NK-92 (cell line): Measurements from ENCODE around the gene TNS3.

ENCODE experiments used
- DNase-seq: peaks from one replicate; lab custom pipeline; 2025; ENCODE audit not compliant: unreplicated experiment; lab: John Stamatoyannopoulos, UW

Gene TNS3

DNA sequence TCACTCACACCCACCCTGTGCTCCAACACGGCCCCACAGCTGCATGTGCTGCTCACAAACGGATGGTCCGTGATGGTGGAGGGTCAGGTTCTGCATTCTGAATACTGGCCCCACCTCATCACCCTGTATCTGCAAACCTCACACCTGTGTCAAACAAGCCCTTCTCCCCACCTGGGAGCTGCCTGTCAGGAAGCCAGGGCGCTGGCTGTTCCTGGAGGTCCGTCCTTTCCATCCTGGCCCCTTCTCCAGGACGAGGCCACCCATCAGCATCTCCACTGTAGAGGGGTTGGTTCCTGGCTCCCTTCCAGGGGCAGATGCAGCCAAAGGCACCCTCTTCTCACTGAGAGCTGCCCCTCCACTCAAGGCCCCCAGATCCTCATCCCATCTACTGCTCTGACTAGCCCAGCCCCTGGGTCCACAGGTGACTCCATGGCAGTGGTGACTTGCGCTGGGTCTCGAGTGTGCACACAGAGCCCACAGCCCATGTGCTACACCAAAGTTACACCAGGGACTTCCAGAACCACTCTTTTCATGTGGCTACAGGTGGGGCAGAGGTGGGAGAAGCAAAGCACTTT, 229.4 kb downstream of the TNS3 start:
- DNase-seq, result no peak

DNA sequence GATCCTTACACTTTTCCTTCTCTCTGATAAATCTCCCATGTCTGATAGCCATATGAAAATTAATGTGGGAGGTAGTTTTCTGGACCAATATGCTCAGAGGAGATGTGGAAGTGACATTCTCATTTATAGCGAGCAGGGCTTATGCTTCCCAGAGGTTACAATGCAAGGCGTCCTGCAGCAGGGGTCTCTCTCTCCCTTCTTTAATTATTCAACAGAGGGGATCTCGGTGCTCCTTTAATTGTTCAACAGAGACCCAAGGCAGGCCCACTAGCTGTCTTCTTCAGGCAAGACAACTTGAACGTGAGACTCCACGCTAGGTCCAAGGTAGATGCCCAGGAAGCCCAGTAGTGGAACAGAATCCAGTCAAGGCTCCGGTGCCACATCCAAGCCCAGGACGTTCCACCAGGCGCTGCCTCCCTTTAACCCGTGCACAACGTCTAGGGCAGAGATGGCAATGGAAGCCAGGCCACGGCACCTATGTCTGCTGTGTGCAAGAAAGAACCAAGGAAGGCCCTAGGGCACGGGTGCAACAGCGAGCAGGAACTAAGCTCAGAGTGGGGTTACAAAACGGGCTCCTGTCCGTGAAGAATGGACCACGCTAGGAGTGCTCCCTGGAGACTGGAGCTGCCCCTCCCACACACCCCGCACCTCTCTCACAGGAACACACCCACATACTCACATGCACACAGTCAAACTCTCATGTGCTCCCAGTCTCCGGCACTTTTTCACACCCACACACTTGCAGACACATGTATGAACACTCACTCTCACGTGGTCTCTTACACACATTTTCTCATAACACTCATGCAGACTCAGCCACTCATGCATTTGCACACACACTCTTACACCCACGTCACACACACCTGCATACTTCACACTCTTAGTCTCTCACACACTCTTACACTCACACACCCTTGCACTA, 230.4 kb downstream of the TNS3 start:
- DNase-seq, result no peak

DNA sequence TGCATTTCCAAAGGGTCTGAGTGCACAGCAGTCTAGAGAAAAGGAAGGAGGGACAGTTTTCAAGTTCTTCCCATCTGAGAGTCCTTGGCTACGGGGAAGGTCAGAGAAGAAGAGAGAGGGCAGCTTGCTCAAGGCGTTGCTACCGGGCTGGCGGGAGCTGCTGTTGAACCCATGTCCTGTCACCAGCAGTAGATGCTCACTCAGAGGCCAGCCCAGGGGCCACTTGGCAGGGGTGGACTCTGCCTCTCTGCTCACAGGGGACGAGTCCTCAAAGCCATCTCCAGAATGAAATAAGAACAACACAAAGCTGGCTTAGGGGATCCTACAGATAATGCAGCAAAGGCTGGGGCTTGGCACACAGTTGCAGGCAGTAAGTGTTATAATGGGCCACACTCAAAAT, 231.5 kb downstream of the TNS3 start:
- no peak for DNase-seq

DNA sequence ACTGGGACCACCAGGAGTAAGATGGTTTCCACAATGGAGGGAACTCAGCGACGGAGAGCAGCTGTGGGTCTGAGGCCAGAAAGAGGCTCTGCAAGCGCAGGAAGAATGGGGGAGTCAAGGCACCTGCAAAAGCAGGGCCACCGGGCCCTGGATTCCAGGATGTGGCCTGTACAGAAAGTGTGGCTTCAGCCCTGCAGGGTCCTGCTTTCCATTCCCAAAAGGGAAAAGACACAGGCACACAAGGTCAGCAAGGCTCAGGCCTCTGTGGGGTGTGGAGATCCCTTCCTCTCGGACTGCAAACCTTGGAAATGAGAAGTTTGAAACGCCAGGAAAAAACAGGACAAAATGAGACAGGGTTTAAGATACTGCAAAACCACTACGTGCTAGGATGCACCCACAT, 232.5 kb downstream of the TNS3 start:
- no peak for DNase-seq

DNA sequence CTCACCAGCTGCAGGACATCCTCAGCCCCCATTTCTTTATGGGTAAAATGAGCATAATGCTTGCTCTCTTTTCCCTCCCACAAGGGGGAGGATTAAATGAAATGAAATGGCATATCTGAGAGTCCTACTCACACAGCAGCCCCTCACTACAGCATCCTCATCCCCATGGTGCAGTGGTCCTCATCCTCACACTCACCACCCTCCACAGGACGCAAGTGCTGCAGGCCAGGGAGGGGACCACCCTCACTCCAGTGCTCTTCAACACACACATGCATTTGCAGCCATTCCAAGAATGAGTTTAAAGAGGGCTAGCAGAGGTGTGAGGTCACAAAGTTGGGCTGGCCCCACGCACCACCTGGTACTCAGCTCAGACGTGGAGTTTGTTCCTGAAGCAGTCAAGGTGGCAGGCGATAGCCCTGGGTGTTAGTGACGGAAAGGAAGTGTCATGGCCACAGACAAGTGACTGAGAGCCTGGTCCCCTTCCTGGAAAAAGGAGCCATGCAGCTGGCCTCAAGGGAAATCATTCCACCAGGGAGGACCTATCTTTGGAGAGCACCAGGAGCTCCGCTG, 234.0 kb downstream of the TNS3 start:
- no peak for DNase-seq

DNA sequence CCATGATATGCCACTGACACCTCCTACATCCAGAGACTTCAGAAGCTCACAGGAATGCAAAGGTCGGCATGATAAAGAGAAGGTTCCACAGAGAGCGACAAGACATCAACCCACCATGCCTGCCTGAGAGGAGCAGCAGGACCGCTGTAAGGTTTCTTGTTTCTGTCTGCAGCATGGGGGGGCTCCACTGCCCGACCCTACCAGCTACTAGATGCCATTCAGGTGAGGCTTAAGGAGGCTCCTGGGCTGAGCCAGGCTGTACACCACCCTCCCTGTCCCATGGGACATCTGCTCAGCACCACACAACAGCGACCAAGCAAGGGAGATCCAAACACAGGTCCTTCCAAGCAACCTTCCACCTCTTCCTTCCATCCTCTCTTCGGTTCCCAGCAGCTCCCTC, 234.6 kb downstream of the TNS3 start:
- no peak for DNase-seq

DNA sequence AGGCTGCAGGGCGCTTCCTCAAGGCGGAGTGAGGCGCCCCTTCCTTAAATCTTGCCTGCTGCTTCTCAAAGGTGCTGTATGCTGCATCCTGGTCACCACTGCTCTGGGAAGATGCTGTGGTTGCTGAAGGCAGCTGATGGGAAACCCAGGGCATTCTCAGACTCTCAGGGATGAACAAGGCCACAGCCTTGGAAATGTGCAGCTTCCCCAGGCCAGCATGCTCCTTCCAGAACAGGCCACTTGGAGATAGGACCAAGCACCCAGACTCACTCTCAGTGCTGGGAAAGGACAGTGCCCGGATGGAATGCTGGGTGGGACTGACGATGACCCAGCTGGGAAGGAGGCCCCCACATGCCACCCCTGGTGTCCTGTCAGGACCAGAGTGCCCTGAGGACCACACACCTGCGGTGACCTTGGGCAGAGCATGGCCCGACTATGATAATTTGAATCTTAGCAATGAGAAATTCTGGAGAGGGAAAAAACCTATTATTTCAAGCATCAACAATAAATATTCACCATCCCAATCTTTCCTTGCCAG, 235.5 kb downstream of the TNS3 start:
- no peak for DNase-seq

DNA sequence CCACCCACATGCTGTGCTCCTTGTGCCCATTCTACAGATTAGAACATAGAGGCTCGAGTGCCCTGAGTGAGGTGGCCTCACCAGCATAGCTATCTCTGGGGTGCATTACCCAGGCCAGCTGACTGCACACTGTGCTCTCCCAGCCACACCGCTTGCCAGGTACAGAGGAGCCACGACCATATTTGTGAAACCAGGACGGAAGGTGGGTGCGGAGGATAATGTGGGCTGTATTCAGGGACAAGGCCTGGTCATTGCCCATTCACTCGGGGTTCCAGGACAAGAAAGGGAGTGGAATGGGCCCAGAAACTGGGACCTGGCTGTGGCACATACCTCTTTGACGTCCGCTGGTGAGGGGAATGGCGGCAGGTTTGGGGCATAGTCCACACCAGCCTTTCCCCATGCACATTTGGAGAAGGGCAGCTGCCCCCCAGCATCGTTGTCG, 236.0 kb downstream of the TNS3 start:
- no peak for DNase-seq

DNA sequence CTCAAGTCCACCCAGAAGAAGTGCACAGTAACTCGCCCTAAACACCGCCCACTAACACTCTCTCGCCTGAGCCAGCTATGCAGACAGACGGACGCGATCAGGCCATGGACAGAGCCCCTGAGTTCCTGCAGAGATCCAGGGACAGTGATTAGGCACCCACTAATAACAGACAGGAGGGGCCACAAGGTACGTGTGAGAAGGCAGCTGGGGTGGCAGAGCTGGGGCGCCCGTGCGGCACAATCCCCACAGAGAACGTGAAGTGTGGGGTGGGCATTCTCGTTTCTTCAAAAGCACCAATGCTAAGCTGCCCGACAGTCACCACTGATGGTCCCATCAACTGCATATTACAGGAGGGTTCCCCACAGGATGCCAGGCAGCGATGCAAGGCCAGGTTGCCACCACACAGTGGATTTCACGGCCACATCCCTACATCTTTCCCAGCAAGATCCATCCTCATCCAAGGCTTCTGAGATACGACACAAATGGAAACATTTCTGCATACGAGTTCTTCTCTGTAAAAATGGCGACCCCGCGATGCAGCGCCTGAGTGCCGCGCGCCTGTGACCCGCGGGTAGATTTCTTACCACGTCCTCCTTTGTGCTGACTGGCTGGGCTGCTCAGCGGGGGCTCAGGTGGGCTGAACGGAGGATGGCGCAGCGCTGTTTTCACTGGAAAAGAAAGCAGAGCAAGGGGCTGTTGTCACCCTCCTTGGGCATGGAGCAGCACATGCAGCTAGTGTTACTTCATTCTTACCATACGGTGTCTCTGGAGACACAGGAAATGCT, 237.5 kb downstream of the TNS3 start:
- DNase-seq, result no peak

DNA sequence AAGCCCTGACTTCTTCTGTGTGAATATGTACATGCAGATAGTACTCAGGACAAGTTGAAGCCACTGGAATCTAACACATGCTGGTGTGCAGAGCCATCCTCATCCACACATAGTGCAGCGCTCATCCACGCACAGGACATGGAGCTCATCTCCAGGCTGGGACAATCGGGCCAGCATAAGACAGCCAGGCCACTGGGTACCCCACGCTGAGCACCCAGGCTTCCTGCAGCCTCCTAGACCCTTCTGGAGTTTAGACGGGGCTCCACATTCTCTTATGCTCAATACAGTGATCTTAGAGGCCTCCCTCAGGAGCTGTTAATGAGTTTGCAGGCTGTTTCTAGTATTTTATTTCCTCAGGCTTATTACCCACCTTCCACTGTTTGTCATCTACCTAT, 238.9 kb downstream of the TNS3 start:
- no peak for DNase-seq

DNA sequence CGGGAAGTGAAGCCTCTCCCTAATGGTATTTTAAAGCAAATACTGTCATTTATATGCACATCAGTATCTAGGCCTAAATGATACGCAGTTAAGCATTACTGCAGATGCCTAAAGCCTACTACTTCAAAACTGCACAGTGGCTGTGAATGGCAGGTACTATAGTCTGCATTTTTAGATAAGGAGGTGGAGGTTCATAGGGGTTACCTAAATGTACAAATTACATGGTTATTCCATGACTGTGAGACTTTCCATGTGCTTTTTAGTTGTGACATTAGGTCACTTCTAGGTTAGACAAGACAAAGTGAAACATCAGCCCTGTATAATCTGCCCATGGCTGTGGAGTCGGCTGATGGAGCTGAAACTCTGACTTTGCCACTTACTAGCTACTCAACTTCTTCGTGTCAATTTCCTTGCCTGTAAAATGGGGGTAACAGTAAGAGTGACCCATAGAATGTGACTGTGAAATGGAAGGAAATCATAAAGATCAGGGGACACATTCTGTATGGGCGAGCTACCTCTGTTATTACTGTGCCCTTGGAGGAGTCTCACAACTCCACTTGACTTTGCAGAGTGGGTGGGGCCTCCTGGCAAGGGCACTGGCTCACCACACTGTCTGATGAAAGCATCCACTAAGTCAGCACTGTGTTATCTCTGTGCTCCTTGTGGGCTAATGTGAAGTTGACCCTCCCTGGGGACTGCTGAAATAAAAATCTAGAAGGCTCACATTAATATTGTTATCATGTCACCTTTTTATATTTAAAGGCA, 239.4 kb downstream of the TNS3 start:
- DNase-seq, result no peak

DNA sequence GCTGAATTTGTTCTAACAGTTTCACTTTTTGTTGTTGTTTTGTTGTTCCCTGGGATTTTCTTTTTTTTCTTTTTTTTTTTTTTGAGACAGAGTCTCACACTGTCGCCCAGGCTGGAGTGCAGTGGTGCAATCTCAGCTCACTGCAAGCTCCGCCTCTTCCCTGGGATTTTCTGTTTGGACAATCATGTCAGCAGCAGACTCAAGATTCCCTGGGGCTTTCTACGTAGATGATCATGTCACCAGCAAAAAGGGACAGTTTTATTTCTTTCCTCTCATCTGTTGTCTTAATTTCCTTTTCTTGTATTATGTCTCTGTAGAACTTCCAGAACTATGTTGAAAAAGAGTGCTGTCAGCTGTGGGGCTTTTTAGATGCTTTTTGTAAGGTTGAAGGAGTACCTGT, 241.4 kb downstream of the TNS3 start:
- no peak for DNase-seq

DNA sequence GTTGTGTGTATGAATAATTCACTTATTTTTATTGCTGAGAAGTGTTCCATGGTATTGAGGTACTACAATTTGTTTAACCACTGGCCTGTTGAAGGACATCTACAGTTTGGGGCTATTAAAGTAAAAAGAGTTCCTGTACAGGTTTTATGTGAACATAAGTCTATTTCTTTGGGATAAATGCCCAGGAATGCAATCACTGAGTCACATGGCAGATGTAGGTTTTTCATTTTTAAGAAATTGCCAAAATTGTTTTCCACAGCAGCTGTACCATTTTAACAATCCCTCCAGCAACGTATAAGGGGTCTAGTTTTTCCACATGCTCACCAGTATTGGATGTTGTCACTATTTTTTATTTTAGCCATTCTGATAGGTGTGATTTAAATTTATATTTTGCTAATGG, 243.9 kb downstream of the TNS3 start:
- no peak for DNase-seq

DNA sequence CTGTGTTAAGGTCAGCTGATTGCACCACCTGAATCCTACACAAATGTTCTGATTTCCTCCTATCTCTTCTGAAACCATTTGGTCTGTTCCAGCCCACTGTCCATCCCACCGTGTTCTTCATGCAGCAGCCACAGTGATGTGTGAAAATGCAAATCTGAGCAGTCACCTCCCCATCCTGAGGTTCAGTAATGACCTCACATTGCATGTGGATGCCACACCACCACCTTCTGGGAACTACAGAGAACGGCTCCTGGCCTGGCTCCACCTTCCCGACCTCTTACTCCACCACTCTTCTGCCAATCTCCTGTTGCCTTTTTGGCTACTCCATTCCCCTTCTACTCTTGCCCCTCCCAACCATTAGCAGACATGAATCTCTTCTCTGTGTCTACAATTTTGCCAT, 244.4 kb downstream of the TNS3 start:
- DNase-seq, result no peak

DNA sequence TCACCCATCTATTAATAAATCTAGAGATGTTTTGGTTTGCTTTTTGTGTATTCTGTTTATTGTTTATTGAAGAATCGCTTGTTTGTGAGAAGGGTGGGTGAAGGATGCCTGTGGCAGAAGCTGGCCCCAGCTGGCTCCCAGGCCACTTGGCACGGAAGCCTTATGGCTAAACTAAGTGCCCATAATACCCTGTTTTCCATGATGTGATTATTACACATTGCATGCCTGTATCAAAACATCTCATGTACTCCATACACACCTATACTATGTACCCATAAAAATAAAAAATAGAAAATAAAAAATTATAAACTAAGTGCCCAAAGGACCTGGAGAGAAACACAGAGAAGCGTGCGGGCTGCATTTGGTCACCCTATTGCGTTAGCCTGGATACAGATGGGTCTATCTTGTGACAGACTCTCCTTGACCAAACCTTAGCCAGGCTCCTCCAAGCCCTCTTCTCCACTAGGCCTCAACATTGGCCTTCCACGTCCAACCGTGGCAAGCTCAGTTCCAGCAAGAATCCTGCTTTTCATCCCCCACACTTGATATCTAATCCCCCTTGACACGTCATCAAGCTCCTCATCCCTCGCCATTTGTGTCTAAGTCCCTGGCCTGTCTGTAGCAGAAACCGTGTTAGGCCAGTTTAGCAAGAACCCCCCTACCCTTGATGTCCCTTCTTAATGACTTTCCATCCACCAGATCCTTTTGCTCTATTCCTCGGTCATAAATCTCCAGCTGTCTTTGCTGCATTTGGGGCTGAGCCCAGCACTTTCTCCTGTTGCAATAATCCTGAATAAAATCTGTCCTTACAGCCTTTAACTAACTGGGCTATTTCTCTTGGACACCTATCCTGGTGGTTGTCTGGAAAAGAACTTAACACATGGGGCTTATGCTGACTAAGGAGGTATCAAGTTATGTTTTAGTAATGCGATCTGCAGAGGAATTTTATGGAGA, 245.2 kb downstream of the TNS3 start:
- no peak for DNase-seq

DNA sequence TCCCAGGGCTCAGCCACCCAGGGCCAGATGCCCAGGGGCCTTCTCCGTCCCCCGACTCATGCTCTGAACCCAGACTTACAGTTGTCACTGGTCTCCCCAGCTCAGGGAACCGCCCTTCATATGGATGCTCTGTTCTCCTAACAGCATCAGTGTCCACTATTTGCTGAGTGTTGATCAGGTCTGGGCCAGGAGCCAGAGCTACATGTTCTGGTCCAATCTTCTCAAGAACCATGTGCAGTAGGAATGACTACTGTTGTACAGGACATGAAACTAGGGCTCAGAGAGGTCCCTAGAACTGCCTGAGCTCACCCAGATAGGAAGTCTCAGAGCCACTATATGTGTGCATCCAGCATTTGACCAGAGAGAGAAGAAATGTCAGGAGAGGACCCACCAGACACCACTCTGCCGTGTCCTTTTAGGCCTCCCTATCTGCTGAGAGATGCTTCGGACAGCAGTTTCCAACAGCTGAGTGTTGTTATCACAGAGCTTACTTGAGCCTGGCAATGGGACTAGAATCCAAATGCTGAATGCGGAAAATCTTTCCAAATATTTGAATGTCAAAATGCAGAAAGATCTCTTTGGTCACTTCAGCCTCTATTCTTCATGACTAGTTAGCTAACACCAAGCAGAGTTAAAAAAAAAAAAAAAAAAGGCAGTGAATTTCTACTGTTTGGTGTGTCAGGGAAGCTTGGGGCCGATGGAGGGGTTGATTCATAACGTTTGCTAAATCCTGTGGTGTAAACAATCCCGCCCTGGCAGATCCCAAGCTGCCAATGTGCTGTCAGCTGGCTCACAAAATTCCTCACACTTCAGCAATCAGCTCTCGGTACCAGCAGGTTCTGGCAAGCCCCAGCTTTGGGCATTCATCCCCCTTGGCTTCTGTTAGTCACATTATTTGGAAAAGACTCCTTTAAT, 246.1 kb downstream of the TNS3 start:
- DNase-seq, result no peak

DNA sequence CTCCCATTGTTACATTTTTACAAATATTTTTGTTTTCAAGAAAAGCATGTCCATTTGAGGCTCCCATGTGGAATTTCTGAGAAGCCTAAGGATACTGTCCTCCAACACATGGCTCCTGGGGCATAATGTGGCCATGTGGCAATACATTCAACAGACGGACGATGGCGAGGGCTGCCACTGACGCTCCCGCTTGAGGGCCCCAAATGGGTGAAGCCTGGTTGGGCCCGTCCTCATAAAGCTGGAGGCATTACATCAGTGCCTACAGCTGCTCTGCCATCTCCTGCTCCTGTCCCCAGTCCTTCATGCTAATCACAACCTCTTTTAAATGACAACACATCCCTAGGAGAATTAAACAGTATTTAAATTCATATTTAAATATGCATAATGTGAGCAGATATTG, 246.8 kb downstream of the TNS3 start:
- no peak for DNase-seq

DNA sequence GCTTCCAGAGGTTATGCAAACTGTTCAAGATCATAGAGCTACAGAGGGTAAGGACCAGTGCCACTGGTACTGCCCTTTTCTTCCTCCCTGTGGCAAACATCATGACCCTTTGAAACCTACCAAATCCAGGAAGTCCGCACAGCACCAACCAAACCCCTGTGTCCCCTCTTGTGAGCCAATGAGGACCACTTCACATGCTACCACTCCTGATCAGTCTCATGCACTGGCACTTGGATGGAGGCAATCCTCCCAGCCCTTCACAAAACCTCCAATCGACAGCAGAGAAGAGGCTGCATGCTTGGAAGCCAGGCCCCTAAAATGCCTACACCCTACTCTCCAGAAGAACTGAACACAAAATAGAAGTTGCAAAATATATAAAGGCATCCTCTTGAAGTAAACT, 248.0 kb downstream of the TNS3 start:
- no peak for DNase-seq

DNA sequence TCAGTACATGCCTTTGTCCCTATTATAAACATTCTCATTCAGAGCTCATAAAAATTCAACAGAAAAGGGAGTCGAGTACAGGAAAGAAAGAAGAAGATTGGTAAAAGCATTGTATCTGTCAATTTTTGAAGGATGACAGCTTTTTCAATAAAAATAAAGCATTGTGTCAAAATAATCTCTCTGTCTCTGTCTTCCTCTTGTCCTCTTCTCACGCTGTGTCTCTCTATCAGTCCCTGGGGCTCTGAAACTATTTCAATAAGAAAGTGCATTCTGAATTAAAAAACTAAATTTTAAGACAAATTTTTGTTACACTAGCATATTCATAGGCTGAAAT, 248.4 kb downstream of the TNS3 start:
- DNase-seq, result no peak
